Measurements from ENCODE around the gene SLC29A4.
"Not testable (repeated sequence)": the region's sequence is repeated elsewhere in the genome, so short reads cannot be mapped to it uniquely, and the experiment has no call there.

SLC29A4 gene

DNA sequence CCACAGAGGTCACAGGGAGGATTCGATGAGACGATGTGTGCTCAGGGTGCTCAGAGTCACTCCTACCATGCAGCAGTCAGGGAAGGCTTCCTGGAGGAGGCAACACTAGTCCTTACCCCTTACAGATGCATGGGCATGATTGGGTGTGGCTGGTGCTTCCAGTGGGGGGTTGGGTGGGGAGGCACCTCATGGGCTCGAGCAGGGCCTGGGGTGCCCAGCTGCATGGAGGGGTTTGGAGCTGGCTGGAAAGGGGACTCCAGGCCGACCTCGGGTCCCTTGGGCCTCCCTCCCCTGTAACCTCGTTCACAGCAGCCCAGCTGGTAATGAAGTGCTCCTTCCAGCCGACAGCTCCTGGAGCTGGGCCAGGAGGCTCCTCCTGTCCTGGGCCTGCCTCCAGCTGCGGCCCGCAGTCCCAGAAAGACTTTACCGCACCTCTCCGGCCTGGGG is 7.7 kb upstream of the SLC29A4 start:
- DNase-seq (ENCODE audit: low spot score) = not testable (repeated sequence)

DNA sequence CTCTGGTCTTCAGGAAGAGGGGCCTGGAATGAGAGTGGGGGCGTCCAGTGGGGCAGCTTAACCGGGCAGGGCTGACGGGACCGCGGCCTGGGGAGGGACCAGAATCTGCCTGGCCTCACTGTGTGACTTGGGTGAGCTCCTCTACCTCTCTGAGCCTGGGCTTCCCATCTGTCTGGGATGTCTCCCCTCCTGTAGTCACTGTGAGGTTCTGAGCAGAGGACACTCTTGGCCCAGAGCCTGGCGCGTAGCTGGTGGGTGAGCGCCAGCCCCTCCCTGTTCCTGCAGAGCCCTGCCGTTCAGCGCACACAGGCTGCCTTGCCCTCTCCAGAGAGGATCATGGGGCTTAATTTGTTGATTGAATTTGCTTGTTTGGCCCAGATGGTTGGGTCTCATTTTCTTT is 7.2 kb upstream of the SLC29A4 start:
- DNase-seq (ENCODE audit: low spot score) = not testable (repeated sequence)

GRCh38 chr7:5276123-5276522 is 6.6 kb upstream of the SLC29A4 start:
- DNase-seq (ENCODE audit: low spot score) = not testable (repeated sequence)

- DNase-seq (ENCODE audit: low spot score) = no peak
Observed at GRCh38 chr7:5276611-5277010, 6.1 kb upstream of the SLC29A4 start.

- no peak for DNase-seq (ENCODE audit: low spot score)
Observed at GRCh38 chr7:5278766-5279165, 4.0 kb upstream of the SLC29A4 start.

- DNase-seq (ENCODE audit: low spot score) = no peak
Observed at GRCh38 chr7:5279734-5280133, 3.0 kb upstream of the SLC29A4 start.

DNA sequence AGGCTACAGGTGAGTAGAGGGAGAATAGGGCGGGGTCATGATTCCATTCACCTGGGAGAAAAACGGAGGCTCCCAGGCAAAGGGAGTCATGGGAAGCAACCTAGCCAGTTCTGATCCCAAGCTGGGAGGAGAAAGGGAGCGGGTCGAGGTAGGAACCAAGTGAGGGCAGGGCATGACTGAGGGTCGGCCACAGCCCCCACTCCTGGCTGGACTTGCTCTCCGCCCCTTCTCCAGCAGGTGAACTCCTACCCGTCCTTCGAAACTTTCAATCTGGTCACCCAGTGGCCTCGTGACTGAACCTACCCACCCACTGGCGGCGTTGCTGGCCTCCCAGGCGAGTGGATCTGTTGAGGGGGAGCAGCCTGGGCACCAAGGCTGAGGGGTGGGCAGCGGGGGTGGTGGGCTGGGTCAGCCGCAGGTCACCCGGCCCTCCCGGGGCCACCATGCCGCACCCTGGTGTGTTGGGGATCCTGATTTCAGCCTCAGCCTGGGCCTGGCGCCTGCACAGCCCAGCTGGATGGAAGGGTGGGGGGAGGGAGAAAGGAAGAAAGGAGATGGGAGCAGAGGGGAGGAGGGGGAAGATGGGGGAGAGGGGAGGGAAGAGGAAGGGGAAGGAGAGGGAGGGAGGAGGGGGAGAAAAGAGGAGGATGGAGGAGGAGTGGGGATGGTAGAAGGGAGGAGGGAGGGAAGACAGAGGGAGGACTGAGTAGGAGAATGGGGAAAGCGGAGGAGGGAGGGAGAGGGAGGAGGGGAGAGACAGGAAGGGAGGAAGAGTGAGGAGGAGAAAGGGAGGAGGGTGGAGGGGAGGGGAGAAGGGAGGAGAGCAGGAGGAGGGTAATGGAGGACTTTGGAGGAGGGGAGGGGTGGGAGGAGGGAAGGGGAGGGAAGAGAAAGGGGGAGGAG is 894 bp upstream of the SLC29A4 start:
- DNase-seq (ENCODE audit: low spot score) = not testable (repeated sequence)

GRCh38 chr7:5283421-5284303 is 919 bp downstream of the SLC29A4 start:
- no peak for DNase-seq (ENCODE audit: low spot score)

GRCh38 chr7:5284304-5285281 is 1.9 kb downstream of the SLC29A4 start:
- DNase-seq (ENCODE audit: low spot score) = no peak

DNA sequence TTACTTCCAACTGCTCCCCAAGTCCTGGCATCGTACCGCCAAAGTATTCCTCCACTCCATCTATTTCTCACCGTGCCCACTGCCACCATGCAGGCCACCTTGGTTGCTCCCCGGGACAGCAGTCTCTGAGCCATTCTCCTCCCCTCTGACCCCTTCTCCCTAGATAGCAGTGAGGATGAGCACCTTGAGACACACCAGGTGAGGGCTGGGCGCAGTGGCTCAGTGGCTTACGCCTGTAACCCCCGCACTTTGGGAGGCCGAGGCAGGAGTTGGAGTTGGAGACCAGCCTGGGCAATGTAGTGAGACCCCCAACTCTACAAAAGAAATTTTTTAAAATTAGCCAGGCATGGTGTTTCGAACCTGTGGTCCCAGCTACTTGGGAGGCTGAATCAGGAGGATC is 4.2 kb downstream of the SLC29A4 start:
- no peak for DNase-seq (ENCODE audit: low spot score)

DNA sequence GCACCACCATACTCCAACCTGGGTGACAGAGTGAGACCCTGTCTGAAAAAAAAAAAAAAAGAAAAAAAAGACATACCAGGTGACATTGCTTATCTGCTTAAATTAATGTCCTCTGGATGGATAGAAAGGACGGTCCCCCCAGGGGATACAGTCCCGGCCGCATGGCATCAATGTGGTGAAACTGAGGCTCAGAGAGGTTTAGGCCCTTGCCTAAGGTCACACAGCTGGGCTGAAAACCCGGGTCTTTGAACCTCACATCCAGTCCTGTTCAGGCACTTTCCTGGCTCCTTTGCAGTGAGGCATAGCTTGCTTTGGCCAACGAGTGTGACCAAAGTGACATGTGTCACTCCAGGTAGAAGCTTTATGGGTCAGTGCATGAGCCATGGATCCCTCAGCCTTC is 4.6 kb downstream of the SLC29A4 start:
- DNase-seq (ENCODE audit: low spot score) = not testable (repeated sequence)

DNA sequence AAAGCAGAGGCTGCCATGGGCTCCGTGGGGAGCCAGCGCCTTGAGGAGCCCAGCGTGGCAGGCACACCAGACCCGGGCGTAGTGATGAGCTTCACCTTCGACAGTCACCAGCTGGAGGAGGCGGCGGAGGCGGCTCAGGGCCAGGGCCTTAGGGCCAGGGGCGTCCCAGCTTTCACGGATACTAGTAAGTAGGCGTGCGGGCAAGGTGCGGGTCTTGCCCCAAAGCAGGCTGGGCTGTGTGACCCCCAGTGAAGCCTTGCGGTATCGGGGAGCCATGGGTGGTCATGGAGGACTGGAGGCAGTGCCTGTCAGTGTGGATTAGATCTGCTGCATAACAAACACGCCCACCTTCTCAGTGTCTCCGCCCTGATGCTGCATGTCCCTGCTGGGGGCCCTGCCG is 5.1 kb downstream of the SLC29A4 start:
- no peak for DNase-seq (ENCODE audit: low spot score)

GRCh38 chr7:5288560-5288959 is 5.8 kb downstream of the SLC29A4 start:
- not testable (repeated sequence) for DNase-seq (ENCODE audit: low spot score)

GRCh38 chr7:5289355-5289754 is 6.6 kb downstream of the SLC29A4 start:
- no peak for DNase-seq (ENCODE audit: low spot score)

DNA sequence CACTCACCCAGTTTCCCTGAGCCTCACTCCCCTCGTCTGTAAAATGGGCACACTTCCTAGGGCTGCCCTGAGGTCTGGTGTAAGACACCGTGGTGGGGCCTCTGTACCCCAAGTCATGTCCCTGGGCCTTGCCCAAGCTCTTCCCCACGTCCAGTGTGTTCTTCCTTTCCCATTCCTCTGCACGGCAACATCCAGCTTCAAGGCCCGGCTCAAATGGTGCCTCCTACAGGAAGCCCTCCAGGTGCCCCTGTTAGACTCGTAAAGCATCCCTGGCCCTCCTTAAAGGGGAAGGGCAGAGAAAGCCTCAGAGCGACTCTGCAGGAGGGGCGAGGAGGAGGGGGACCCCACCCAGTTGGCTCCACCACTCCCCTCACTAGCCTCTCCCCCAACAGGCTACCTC is 8.6 kb downstream of the SLC29A4 start:
- DNase-seq (ENCODE audit: low spot score) = no peak

GRCh38 chr7:5291711-5292335 is 9.1 kb downstream of the SLC29A4 start:
- DNase-seq (ENCODE audit: low spot score) = not testable (repeated sequence)

DNA sequence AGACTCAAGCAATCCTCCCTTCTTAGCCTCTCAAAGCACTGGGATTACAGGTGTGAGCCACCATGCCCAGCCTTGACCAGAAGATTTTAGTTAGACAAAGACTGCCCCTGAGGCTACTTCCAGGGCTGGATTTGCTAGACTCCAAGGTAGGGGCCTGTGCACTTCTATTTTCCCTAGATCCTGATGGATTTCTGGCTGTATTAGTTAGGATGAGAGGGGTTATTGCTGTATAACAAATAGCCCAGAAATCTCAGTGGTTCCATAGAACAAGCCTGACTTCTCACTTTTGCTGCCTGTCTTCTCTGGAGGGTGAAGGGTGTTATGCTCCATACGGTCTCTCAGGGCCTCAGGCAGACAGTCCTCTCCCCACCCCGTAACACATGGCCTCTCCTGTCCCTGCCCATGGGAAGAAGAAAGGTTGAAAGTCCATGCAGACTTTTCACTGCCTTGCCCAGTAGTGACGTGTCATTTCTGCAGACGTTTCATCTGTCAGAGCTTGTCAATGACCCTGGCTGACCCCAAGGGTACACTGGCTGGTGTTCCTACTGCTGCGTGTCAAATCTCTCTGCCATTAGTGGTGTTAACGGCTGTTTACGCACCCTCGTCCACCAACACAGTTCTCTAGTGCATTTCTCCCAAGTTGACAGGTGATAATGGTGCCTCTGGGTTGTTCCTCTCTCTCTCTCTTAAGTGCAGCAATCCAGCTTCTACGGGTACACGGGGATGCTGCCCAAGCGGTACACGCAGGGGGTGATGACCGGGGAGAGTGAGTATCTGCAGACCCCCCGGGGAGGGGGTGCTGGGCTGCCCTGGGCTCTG is 11.6 kb downstream of the SLC29A4 start:
- no peak for DNase-seq (ENCODE audit: low spot score)

DNA sequence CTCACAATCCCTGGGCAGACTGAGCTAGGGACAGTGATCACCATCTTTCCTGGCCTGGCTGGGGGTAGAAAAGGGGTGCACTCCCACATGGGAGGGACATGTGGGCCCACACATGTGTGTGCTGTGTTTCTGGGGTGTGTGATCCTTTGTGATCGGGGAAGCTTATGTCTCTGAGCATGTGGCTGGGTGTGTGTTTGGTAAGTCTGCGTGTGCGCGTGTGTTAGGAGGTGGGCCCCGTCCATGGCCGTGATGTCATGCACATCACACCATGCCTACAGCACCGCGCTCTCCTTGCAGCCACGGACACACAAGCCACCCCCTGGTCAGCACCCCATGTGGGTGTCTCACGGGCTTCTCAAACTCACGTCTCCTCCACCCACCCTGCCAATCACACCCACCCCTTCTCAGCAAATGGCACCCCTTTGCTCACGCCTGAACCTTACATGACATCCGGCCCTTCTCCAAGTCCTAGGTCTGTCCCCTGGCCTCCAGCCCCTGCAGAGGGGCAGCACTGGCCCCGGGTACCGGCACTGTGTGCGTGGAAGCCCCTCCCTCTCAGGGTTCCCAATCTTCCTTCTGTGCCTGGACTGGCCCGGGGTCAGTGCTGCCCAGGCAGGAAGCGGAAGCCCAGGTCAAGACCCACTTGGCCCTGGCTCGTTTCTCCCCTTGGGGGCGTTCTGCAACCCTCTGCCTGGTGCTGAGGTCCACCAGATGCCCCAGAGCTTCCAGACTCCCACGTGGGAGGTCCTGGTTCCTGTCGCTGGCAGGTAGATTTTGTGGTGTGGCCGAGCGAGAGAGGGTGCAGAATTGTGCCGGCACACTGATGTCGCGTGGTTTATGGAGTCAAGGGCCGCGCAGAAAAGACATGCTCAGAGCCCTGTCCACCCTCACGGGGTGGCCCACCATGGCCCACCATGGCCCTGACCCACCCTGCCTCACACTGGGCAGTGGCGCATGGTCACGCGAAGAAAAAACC is 12.6 kb downstream of the SLC29A4 start:
- no peak for DNase-seq (ENCODE audit: low spot score)

DNA sequence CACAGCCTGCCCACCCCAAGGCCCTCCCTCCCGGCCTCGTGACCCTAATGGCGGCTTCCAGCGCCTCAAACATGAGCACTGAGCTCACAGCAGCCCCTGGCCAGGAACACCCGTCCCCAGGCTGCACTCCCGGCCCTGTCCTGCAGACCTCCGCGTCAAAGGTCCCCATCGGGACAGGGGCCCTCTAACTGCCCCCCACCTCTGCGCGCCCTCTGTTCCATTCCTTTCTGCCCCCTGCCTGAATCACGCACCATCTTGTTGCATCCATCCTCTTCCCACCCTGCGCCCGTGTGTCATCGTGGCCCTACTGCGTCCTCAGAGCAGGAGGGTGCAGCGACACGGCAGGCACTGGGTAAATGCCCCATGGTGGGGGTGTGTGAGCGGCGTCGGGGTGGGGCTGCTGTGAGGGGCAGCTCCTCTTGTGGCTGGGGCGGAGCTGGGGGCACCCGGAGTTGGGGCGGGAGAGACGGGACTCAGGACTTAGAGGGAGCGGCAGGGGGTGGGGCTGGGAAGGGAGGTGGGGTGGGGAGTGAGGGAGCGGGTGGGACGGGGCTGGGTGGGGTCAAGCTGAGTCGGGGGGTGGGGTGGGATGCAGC is 13.4 kb downstream of the SLC29A4 start:
- DNase-seq (ENCODE audit: low spot score) = peak; percentile 3

Data from CD4-positive, alpha-beta T cell treated with Interleukin-15 for 4 hours (primary cell).